ENCODE measurements around the gene HPSE. TPM values are rescaled to one million over a fixed set of nuclear protein-coding genes. Genes with fewer than 3 reads are reported as not detected.

HPSE gene
- total and polyA plus RNA-seq, 2 of the 8 experiments (the other 6 are each of a cell fraction or from before 2014, with no cell fraction given): 1.5 to 5.0 TPM

DNA sequence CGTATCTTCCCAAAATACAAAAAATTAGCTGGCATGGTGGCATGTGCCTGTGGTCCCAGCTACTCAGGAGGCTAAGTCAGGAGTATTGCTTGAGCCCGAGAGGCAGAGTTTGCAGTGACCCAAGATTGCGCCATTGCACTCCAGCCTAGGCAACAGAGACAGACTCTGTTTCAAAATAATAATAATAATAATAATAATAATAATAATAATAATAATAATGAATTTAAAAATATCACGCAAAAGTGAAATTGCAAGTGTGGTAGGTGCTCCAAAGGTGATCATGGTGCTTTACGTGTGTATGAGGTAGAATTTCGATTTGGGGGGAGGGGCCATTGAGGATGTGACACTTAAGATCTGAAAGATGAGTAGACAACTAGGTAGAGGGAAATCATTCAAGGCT lies 4.9 kb upstream of the HPSE start:
- Histone ChIP-seq H4K91ac (replicated peaks; ENCODE audit: insufficient read length, low read length) (no peak overlapping the region), H3K4ac (replicated peaks; ENCODE audit: insufficient read length, low read depth, low read length) (no peak overlapping the region), H3K4me3 (ENCODE audit: extremely low read depth in 1 of 4, insufficient read depth in 2 of 4, low read depth in 3 of 4, low read length in 4 of 4) (no peak overlapping the region), H3K23ac (ENCODE audit: insufficient read length) (no peak overlapping the region), H2AK5ac (ENCODE audit: low read depth, low read length) (no peak overlapping the region), H3K4me1 (replicated peaks in 1 of 4; ENCODE audit: control insufficient read depth in 3 of 4, insufficient read depth in 4 of 4, low read length in 3 of 4) (no peaks in the 10 kb centered on the region), H3K56ac (replicated peaks; ENCODE audit: insufficient read length, low read depth, low read length) (no peak overlapping the region), H3K27me3 (replicated peaks in 1 of 4; ENCODE audit: control insufficient read depth in 3 of 4, extremely low read depth in 1 of 4, insufficient read depth in 3 of 4, low read length in 3 of 4) (peaks cover 5 to 16% (median 11%) of the 10 kb centered on the region in 4 experiments), H2BK120ac (replicated peaks; ENCODE audit: low read depth, low read length) (no peak overlapping the region), H3K27ac (ENCODE audit: low read depth, low read length) (no peak overlapping the region), H3K18ac (ENCODE audit: extremely low read depth, low read length) (no peak overlapping the region), H3K79me2 (ENCODE audit: control insufficient read depth in 1 of 2, insufficient read depth in 2 of 2, low read length in 2 of 2) (no peaks in the 10 kb centered on the region), H2AFZ (ENCODE audit: low read length) (no peak overlapping the region), H4K8ac (ENCODE audit: extremely low read depth, insufficient read depth, low read length) (no peak overlapping the region), H3K4me2 (ENCODE audit: insufficient read depth in 1 of 2, low read depth in 2 of 2, low read length in 2 of 2) (no peak overlapping the region), H4K5ac (ENCODE audit: insufficient read length, low read depth, low read length) (no peak overlapping the region), H3K14ac (ENCODE audit: insufficient read length) (no peak overlapping the region), H3K23me2 (ENCODE audit: low read depth, low read length) (peaks cover 5% of the 10 kb centered on the region; the same call in 1 of the 2 replicates), H2BK12ac (ENCODE audit: low read depth, low read length) (no peak overlapping the region), H3K79me1 (ENCODE audit: low read depth, low read length) (no peaks in the 10 kb centered on the region), H4K20me1 (replicated peaks in 1 of 2; ENCODE audit: control insufficient read depth in 1 of 2, insufficient read depth in 2 of 2, low read length in 2 of 2) (no peaks in the 10 kb centered on the region), H2BK5ac (ENCODE audit: low read depth, low read length) (no peak overlapping the region), H3K9me3 (ENCODE audit: insufficient read depth in 2 of 2, low read depth in 1 of 2, low read length in 1 of 2) (no peaks in the 10 kb centered on the region), H2BK20ac (ENCODE audit: low read length) (no peak overlapping the region), H2BK15ac (ENCODE audit: low read length) (no peak overlapping the region), H3K36me3 (ENCODE audit: control insufficient read depth in 2 of 4, insufficient read depth in 4 of 4, low read length in 3 of 4) (no peaks in the 10 kb centered on the region), H3K9ac (replicated peaks in 1 of 4; ENCODE audit: extremely low read depth in 1 of 4, low read depth in 3 of 4, low read length in 3 of 4) (no peak overlapping the region)
- POLR2A ChIA-PET (ENCODE audit: partially characterized antibody): no interaction called here
- FAIRE-seq (no peak), DNase-seq (ENCODE audit: low read depth in 1 of 2, low spot score in 2 of 2) (no peak)
- no peak for TF ChIP-seq FOSL1 (IDR thresholded peaks at IDR 0.05; ENCODE audit: insufficient read depth, low read depth, low read length)
- CTCF ChIA-PET (ENCODE audit: partially characterized antibody): no interaction called here
- 77% methylated on average over 6 of the region's 6 CpGs; no CpG with 5 or more reads in 1 of the 2 experiments for WGBS, 2 experiments (ENCODE audit: extremely low coverage in 1 of 2, insufficient coverage in 1 of 2, insufficient read length in 1 of 2, insufficient replicate concordance in 2 of 2, low coverage in 1 of 2, low lambda C conversion rate in 2 of 2, missing lambda C conversion rate in 1 of 2)
